ENCODE data around the gene ARHGEF11.

The ARHGEF11 gene

DNA sequence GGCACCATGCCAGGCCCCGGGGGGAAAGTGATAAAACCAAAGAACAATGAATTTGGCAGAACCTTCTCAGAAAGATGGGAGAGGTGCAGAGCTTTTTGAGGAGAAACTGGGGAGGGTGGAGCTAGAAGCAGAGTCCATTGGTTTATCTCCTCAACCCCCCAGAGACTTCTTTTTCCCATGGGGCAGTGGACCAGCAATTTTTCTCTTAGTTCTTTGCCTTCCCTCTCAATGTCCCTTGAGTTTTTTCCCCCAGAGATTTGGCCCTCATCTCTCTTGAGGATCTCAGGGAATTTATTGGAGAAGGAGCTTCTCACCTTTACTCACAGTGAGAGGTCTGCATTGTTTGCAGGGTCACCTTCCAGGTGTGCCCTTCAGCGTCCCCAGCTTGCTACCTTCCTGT lies 5.3 kb upstream of the ARHGEF11 start:
- DNase-seq (ENCODE audit: low read depth), result no peak

DNA sequence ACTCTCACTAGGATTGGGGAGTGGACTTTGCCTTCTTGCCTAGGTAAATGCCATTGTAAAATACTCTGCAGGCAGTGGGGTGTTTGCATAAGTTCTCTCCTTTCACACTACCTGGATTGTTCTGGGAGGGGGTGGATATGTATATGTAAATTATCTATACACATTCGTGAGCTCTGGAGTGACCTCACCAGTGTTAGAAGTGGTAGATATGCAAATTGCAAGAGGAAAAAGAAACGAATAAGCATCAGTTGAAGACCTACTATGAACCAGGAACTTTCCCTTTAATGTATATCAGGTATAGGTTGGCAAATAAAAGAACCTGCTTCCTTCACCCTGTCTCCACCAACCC lies 1.5 kb upstream of the ARHGEF11 start:
- DNase-seq (ENCODE audit: low read depth), result no peak

DNA sequence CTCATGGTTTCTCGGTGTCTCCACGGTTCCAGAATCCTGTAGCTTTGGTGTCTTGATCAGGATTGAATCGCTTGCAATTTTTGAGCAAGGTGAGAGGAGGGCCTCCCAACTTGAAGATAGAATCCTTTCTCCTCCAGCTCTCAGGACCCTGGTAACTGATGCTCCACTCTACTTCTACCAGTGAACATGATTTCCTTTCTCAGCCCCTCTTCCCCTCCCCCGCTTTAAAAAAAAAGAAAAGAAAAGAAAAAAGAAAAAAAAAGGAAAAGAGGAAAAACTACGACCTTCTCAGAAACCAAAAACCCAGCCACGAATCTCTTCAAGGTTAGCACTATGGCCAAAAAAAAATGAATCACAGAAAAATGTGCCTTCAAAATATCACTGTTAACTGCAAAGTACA lies 1.2 kb downstream of the ARHGEF11 start:
- DNase-seq (ENCODE audit: low read depth), result no peak

DNA sequence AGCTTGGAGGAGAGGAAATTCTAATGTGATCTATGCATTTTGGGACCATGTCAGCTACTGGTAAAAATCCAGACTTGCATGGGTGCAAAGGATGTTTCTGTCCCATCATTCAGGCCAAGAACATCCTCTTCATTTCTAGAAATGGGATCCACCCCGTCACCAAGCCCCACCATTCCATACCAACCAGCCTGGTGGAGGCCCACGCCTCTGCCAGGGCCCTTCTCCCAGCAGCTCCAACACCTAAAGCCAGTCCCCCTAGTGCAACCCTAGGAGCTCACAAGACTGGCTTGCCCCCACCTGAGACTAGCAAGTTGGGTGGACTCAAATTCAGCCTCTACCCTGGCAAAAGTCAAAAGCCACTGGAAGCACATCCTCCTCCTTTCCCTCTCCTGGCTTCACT lies 1.9 kb downstream of the ARHGEF11 start:
- DNase-seq (ENCODE audit: low read depth), result no peak

DNA sequence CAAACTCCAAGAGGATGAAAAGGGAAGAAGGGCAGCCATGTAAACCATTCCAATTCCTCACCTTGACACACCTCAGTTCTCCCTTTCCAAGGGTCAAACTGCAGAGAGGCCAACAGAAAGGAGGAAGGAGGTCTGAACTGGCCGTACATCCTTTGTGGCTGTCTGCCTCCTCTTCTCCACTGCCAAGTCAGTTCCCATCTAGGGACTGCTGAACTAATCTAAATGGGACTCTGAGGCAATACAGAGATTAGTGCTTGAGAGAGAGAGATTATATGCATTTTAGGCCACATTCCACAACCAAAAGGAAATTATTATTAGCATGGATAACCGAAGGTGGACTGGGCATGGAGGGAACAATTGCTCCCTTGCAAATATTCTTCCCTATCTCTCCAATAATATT lies 2.7 kb downstream of the ARHGEF11 start:
- DNase-seq (ENCODE audit: low read depth), result no peak

DNA sequence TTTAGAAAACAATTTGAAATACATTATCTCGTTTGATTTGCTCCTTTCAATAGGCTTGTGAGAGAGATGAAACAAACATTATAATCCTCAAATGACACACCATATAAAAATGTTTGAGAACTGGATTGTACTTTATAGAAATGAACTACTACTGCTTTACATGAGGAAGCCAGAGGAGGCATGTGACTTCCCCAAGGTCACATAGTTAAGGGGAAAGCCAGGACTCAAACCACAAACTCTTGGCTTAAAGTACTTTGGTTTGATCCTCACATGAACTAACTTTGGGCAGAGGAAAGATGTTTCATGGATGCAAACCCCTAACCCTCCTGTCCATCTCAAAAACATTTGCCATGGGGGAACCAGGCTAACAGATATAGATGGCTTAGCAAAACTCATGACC lies 4.7 kb downstream of the ARHGEF11 start:
- peak; percentile 7 for DNase-seq (ENCODE audit: low read depth)

DNA sequence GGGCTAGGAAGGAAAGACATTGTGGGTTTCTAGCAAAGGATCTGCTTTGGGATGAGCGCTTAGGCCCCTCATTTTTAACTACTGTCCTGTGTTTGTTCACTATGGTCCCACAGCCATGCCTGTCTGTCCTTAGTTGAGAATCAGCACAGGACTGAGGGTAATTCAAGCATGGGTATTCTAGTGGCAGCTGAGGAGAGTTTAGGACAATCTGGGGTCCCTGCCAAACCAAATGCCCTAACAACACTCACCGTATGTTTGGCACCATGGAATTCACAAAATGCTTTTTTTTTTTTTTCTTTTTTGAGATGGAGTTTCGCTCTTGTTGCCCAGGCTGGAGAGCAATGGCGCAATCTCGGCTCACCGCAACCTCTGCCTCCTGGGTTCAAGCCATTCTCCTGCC lies 10.4 kb downstream of the ARHGEF11 start:
- no peak for DNase-seq (ENCODE audit: low read depth)

DNA sequence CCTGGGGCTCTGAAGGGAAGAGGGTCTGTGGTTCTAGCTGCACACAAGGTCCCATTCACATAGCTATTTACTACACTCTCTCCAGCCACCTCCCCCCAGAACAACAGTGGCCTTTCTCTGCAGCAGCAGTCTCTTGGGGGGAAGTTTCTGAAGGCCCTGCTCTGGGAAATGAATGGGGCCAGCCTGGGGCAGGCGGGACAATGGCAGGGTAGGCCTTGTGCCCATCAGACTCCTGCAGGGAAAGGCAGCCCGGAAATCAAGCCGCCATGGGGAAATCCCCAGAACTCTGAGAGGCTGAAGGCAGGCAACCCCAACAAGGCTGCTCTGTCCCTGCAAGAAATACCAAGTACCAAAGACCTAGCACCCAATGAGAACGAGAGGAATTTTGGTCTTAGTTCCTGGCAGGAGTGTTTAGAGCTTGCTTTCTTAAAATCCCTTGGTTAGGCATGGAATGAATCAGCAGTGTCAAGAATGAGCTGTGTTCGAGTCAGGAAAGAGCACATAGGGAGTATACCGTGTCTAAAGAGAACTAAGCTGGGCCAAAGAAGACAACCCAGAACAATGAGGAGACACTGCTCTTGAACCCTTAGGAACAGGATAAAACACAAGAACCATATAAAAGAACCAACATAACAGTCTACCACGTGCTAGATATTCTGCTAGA lies 11.3 kb downstream of the ARHGEF11 start:
- DNase-seq (ENCODE audit: low read depth), result no peak

DNA sequence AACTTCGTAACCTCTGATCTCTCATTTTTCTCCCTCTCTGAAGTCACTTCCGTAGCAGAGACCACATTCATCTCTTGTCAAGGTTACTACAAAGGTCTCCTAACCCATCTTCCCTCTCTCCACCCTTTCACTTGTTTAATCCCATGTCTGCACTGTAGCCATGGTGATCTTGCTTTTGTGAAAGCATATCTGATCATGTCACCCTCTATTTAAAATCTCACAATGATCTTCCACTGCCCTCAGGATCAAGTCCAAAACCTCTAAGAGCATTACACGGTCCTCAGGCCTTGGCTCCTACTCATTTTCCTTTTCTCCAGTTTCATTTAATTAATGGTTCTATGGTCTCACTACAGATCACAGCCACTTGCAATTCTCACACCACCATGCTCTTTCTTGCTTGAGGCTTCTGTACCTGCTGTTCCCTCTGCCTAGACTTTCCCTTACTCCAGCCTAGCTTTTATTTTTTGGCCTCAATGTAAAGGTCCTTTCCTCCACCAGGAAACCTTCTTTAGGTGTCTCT lies 12.1 kb downstream of the ARHGEF11 start:
- DNase-seq (ENCODE audit: low read depth), result no peak

DNA sequence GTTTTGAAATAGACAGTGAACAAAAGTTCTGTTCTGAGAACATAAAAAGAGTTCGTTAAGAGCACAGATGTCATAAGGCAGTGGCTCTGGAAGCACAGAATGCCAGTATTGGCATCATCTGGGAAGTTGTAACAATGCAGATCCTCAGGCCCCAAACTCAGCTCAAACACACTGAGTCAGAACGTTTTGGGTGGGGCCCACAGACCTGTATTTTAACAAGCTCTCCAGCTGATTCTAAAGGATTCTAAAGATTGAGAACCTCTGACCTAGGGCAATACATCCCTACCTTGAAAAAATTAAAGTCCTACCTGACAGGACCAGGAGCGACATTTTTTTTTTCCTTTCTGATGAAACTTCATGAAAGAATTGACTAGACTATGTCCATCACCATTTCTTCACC lies 13.2 kb downstream of the ARHGEF11 start:
- no peak for DNase-seq (ENCODE audit: low read depth)

DNA sequence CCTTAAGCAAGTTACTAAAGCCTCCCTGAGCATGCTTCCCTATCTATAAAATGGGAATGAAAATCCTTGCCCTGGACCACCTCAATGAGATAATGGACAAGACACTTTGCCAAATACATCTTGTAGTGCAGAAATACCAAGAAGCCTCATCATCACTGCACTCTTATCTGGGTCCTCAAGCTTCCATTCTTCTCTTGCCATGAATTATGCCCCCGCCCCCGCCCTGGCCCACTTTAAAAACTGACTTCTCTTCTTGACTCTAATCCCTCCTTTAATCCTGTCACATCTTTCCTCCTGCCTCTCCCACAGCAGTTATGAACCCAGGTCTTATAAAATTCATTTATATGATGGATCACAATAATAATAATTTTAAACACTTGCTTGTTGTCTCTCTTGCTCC lies 14.8 kb downstream of the ARHGEF11 start:
- DNase-seq (ENCODE audit: low read depth), result no peak

DNA sequence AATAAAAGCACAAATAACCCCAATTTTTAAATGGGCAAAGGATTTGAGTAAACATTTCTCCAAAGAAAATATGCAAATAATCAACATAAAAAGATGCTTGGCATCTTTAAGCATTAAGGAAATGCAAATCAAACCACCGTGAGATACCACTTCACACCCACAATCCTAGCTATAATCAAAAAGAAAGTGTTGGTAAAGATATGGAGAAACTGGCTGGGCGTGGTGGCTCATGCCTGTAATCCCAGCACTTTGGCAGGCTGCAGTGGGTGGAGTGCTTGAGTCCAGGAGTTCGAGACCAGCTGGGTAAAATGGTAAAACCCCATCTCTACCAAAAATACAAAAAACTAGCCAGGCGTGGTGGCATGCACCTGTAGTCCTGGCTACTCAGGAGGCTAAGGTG lies 16.9 kb downstream of the ARHGEF11 start:
- DNase-seq (ENCODE audit: low read depth), result no peak

DNA sequence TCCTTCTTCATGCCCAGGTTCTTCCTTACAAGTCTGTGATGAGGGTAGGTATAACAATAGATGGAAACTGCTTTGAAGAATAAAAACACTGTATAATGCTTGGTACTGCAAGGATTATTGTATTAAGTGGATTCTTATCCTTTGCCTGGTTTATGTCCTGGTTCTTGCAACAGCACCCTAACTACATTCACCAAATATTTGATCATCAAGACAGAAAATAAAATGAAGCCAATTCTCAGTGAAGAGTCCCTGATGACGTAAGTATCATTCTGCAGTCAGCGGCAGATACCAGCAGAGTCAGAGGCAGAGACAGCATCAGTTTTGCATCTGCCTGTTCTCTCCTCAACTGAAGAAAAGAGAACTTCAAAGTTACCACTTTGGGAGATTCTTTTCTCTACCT lies 19.7 kb downstream of the ARHGEF11 start:
- DNase-seq (ENCODE audit: low read depth), result peak; percentile 52

DNA sequence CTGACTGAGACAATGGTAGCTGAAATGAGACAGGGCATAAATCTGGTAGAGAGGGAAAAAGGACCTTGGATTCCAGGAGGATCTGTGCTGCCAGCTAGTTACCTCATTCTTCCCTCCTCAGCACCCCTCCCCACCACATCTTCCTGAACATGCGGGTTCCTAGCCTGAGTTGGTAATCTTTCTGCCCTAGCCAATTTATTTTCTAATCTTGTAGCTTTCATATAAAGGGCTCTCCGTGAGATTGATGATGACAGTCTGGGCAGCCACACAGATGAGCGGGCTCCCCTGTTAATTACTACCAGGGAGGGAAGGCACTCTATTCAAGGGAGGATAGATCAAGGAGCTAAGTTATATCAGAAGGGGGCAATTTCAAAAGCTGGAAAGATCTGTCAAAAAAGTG lies 20.2 kb downstream of the ARHGEF11 start:
- DNase-seq (ENCODE audit: low read depth), result no peak

DNA sequence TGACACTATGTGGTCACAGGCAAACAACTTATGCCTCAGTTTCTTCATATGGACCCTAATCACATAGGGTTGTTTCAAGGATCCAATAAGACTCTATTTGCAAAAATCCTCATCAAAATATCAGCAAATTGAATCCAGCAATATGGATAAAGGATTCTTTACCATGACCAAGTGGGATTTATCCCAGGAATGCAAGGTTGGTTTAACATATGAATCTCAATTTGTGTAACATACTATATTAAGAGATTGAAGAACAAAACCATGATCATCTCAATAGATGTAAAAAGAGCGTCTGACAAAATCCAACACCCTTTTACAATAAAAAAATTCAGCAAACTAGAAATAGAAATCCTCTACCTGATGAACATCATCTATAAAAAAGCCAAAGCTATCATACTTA lies 23.9 kb downstream of the ARHGEF11 start:
- no peak for DNase-seq (ENCODE audit: low read depth)

DNA sequence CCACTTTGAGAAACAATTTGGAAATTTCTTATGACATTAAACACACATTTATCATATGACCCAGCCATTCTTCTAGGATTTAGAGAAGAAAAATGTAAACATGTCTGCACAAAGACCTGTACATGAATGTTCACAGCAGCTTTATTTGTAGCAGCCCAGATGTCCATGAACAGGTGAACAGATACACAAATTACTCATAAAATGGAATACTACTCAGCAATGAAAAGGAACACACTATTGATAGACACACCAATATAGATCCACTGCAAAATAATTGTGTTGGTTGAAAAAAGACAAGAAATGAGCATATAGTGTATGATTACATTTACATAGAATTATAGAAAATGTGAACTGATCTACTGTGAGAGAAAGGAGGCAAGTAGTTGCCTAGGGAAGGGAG lies 26.1 kb downstream of the ARHGEF11 start:
- DNase-seq (ENCODE audit: low read depth), result no peak

DNA sequence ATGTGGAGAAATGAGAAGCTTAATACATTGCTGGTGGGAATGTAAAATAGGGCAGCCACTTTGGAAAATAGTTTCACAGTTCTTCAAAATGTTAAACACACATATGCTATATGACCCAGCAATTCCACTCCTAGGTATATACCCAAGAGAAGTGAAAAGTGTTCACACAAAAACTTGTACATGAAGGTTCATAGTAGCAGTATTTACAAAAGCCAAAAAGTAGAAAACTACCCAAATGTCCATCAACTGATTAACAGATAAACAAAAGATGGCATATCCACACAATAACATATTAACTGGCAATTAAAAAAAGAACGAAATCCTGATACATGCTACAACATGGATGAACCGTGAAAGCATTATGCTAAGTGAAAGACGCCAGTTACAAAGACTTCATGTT lies 33.7 kb downstream of the ARHGEF11 start:
- DNase-seq (ENCODE audit: low read depth), result no peak

DNA sequence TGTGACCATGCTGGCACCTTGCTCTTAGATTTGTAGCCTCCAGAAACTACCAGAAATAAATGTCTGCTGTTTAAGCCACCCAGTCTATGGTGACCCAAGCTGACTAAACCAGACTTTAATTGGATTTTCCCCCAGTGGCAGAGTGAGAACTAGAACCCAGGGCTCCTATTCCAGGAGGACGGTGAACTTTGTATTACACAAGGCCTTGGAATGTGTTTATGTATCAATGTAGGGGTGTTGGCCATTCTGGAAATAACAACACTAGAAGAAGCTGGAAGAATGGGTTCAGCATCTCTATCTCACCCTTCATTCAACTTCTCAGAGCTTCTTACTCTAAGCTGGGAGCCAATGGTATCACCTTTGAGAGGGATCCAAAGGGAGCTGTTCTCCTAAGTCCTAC lies 37.0 kb downstream of the ARHGEF11 start:
- no peak for DNase-seq (ENCODE audit: low read depth)

DNA sequence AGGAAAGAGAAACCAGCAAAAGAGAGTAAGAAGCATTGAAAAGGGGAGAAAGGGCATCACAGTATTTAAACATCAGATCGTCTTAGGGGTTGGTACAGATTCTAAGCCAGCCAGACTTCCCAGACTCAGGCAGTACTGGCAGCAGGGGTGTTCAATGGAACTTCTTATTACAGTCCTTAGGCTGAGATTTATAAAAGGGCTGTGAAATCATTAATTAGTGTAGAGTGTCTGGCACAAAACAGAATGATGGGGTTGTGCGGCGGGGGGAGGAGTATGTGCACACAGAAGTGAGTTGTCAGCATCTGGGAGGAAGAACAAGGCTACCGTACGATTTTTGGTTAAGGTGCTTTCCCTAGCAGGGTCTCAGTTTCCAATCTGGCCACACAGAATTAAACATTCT lies 38.2 kb downstream of the ARHGEF11 start:
- no peak for DNase-seq (ENCODE audit: low read depth)

DNA sequence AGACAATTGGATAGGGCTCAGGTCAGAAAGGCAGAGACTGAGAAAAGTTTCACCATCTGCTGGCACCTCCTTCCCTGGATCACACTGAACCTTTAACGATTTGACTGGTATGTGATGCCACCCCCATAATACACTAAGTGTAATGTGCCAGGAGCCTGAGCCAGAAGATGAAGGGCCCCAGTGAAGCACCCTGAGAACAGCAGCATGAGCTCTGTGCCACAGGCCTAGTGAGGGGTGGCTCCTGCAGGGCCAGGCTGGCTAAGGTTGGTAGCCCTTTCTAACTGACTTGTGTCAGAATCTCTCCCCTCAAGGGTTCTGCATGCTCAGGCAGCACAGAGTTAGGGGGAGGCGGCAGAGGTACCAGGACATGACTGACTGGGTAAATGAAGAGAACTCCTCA lies 38.9 kb downstream of the ARHGEF11 start:
- DNase-seq (ENCODE audit: low read depth), result no peak

DNA sequence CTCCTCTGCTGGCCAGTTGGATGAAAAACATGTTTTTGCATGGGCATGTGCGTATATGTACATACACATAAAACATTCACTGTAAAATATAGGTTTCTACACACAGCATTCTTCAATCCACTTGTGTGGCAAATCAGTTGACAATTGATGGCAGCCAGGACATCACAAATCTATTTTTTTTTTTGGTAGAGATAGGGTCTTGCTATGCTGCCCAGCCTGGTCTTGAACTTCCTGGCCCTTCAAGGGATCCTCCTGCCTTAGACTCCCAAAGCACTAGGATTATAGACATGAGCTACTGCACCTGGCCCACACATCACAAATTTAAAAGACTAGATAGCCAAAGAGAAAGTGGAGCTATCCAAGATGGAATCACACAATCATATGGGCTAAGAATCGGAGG lies 39.6 kb downstream of the ARHGEF11 start:
- DNase-seq (ENCODE audit: low read depth), result no peak

DNA sequence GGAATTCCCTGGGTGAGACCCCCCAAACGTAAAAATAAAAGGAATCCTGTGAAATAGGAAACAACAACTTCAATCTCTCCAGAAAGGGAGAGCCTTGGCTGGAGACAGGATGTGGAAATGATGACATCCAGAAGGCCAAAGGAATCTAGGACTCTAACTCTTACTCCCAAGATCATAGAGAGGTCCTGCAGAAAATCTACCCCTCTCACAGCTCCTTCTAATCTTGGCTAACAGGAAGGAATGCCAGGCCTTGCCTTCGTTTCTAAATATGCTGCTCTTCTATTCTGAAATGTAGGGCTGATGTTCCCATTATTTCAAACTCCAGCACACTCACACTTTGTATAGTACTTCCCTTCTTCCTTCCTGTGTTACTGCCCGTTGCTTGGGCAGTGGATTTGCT lies 40.7 kb downstream of the ARHGEF11 start:
- DNase-seq (ENCODE audit: low read depth), result no peak

DNA sequence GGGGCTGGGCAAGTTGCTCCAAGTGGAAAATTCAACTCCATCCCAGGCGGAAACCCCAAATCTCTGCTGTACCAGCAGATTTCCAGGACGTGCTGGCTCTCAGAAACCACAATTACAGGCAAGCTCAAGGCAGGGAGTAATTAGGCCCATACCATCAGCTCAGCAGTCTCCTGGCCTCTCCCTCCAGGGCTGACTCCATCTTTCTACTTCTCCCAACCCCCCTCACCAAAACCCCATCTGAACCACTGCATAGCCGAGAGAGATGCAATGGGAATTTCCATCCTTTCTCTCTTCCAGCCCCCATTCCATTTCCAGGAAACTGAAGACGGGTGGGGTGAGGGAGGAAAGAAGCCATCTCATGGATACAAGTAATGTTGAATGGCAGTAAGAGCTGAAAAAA lies 41.2 kb downstream of the ARHGEF11 start:
- no peak for DNase-seq (ENCODE audit: low read depth)

DNA sequence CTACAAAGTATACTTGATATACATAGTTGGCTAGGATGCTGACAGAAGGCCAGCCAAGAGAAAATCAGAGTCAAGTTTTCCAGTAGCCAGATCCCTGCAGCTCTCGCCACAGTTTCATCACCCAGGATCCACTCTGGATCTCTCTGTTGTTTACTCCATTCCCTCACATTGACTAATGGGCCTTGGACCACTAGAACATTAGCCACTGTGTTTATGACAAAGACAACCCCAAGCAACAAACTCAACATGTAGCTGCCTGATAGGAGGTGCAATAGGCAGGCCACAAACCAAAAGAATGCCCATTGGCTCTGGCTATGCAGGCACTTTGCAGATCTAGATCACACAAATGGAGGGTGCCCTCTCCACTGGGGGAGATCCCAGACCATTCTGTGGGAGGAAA lies 44.2 kb downstream of the ARHGEF11 start:
- DNase-seq (ENCODE audit: low read depth), result no peak

DNA sequence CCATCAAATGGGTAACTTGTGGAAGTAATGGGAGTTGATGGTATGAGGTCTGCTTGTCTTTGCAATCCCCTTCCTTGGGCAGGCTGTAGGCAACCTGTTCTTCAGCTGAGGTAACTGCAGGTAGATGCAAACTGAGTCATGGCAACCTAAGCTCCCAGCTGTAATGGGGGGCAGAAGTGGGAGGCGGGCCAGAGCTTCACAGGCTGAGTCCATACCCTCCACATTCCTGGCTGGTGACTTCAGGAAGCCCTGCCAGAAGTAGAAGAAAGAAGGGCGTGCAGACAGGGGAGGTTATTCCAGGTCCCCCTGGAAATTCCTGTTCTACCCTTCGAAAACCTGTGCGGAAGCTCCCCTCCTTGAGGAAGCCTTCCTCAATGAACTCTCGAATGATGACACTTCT lies 44.9 kb downstream of the ARHGEF11 start:
- DNase-seq (ENCODE audit: low read depth), result no peak
